GM21381 (cell line): ENCODE measurements around the gene RTN3.
"Not testable (repeated sequence)": the region's sequence is repeated elsewhere in the genome, so short reads cannot be mapped to it uniquely, and the experiment has no call there.

Experiments used
- ATAC-seq: cut with Tn5 transposase; IDR thresholded peaks from one replicate; pipeline ENCODE4 v1.9.1; 2021; ENCODE audit warnings: mild to moderate bottlenecking, moderate library complexity; ENCODE audit not compliant: unreplicated experiment

Gene RTN3, protein sequence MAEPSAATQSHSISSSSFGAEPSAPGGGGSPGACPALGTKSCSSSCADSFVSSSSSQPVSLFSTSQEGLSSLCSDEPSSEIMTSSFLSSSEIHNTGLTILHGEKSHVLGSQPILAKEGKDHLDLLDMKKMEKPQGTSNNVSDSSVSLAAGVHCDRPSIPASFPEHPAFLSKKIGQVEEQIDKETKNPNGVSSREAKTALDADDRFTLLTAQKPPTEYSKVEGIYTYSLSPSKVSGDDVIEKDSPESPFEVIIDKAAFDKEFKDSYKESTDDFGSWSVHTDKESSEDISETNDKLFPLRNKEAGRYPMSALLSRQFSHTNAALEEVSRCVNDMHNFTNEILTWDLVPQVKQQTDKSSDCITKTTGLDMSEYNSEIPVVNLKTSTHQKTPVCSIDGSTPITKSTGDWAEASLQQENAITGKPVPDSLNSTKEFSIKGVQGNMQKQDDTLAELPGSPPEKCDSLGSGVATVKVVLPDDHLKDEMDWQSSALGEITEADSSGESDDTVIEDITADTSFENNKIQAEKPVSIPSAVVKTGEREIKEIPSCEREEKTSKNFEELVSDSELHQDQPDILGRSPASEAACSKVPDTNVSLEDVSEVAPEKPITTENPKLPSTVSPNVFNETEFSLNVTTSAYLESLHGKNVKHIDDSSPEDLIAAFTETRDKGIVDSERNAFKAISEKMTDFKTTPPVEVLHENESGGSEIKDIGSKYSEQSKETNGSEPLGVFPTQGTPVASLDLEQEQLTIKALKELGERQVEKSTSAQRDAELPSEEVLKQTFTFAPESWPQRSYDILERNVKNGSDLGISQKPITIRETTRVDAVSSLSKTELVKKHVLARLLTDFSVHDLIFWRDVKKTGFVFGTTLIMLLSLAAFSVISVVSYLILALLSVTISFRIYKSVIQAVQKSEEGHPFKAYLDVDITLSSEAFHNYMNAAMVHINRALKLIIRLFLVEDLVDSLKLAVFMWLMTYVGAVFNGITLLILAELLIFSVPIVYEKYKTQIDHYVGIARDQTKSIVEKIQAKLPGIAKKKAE

DNA sequence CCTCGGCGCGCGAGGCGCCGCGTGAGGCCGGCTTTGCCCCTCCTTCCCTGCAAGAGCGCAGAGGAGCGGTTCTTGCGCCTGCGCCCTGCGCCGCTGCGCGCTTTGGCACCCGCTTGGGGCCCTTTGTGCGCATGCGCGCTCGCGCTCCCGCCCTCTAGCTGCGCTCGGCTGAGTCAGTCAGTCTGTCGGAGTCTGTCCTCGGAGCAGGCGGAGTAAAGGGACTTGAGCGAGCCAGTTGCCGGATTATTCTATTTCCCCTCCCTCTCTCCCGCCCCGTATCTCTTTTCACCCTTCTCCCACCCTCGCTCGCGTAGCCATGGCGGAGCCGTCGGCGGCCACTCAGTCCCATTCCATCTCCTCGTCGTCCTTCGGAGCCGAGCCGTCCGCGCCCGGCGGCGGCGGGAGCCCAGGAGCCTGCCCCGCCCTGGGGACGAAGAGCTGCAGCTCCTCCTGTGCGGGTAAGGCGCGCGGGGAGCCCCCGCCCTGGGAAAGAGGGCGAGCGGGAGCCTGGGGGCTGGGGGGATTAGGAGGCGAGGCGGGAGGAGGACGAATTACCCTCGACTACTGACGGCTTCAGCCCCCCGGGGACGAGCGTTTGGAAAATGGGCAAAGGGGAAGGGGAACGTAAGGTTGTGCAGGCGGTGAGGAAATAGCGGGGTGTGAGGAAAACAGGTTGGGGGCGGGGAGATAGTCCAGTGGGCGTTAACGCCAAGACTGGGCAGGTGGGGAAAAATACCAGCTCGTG is at the start of gene RTN3:
Gene RTN3, plus strand, starts transcription at position 180 of the 745 bp plus-strand sequence. Its CDS starts 137 bp downstream, at position 317.
- peak; percentile 89 for ATAC-seq

DNA sequence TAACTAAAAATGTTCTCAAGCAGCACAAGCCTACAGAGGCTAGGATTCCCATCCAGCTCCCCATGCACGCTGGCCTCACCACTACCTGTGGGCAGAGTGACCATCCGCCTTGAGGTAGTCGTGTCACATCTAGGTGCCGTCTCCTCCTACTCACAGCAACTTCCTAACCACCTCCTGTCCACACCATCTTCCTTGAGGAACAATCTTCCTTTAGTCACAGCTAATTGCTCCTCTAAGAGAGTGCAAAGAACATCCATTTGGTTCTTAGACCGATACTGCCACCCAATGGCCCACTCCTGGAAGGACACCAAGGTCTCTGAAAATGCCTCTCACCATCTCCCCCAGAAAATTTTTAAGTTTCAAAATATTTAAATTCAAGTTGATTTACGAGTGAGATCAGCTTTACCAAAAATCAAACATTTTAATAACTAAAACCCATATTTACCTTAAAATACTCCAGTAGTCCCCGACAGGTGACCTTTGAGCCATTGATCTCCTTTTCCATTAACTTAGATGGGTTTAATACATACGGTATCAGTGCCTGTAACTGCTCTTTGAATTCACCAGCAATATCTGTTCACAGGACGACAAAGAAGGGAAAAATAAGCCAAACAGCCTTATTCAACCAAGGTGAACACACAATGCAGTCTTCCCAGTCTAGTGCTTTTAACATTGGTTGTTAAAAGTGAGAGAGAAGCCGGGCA is 45.4 kb upstream of the RTN3 start:
- ATAC-seq, result no peak

DNA sequence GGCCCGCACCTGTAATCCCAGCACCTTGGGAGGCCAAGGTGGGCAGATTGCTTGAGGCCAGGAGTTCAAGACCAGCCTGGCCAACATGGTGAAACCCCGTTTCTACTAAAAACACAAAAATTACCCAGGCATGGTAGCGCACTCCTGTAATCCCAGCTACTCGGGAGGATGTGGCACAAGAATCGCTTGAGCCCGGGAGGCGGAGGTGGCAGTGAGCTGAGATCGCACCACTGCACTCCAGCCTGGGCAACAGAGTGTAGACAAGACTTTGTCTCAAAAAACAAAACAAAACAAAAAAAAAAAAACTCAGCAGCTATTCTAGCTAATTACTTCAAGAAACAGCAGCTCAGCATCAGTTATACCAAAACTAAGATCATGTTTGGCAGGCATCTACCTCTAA is 42.9 kb upstream of the RTN3 start:
- ATAC-seq, result not testable (repeated sequence)

DNA sequence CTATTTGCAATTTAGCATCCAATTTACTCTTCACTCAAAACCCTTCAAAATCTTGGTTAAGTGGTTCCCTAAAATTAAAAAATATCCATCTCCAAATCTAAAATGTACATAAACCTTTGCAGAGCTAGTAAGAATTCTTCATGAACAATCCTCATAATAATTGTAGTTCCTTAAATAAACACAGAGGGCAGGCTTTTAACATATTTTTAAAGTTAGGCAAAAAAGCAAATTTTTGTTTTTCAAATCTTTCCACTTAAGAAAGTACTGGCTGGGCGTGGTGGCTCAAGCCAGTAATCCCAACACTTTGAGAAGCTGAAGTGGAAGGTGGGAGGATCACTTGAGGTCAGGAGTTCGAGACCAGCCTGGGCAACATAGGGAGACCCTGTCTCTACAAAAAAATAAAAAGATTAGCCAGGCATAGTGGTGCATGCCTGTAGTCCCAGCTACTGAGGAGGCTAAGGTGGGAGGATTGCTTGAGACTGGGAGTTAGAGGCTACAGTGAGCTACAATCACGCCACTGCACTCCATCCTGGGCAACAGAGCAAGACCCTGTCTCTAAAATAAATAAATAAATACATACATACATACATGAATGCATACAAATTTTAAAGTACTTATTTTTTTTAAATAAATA is 42.0 kb upstream of the RTN3 start:
- ATAC-seq, result no peak

DNA sequence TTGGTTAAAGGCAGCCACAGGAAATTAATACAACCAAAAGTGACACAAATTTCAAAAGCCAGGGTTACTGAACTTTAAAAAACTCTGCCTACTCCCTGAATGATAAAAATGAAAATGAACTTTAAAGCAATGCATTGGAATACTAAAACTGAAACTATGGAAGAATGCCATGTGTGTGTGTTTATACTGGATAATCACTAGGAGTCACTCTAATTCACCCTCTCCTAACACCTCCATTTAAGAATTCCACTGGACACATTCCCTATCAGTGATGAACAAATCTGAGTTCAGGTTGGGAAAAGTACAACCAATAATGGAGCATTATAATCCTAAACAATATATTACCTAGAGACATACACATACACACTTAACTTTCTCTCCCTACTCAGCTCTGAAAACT is 39.6 kb upstream of the RTN3 start:
- ATAC-seq, result no peak

DNA sequence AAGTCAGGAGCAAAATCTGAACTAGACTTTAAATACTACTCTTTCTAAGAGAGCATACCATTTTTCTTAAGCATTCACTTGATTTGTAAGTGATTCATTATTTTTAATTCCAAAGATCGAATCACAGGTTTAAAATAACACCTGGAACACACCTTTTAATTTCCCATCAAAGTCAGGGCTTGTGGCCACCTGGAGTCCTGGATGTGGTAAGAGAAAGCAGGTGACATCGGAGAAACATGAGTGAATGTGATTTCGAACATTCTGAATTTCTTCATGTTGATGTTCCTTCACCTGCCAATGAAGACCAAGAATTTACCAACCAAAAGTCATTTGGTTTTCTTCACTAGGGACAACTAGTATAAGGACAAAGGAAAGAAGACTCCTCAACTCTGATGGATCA is 38.1 kb upstream of the RTN3 start:
- ATAC-seq, result no peak

DNA sequence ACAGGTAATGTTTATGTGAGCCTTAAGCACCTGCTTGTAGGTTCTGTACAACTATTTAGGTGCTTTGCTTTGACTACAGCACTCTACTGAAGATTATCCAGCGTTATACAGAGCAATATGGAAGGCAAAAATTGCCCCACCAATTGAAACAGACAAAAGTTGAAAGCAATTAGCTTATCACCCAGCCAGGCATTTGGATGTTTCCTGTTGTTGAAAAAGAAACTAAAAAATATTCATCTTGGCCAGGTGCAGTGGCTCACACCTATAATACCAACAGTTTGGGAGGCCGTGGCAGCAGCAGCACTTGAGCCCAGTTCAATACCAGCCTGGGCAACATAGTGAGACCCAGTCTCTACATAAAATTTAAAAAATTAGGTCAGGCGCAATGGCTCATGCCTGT is 28.6 kb upstream of the RTN3 start:
- ATAC-seq, result no peak

DNA sequence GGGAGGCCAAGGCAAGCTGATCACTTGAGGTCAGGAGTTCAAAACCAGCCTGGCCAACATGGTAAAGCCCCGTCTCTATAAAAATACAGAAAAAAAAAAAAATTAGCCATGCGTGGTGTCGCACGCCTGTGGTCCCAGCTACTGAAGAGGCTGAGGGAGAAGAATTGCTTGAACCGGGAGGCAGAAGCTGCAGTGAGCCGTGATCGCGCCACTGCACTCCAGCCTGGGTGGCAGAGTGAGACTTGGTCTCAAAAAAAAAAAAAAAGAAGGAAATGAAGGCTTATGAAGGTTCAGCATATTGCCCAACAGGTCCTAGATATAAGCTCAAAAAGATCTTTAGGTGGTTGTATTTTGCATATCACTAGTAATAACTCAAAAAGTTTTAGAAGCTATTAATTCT is 20.3 kb upstream of the RTN3 start:
- no peak for ATAC-seq

DNA sequence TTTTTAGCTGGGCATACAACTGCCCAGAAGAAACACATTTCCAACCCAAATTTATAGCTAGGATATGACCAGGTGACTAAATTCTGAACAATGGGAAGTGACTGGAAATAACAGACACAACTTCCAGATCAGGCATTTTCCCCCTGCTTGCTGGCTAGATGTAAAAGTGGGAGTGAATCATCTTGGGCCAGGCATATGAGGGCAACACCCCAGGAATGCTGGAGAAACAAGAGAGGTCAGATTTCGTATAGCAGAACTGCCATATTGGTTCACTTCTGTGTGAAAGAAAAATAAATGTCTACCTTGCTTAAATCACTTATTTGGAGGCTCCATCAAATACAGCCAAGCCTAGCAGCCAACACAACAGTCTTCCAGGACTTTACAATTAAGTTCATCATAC is 17.5 kb upstream of the RTN3 start:
- no peak for ATAC-seq

DNA sequence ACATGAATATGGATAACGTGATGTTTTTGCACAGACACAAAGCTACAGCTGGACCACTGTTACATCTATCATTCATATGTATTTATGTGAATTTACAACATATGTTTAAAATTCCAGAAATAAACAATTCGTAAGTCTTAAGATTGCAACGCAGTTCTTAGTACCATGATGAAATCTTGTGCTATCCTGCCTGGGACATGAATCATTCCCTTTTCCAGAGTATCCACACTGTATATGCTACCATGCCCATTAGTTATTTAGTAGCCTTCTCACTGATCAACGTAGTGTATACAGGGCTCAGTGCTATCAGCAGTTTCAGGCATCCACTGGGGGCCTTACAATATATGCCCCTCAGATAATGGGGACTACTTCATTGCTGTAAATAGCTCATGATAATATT is 14.4 kb upstream of the RTN3 start:
- no peak for ATAC-seq

DNA sequence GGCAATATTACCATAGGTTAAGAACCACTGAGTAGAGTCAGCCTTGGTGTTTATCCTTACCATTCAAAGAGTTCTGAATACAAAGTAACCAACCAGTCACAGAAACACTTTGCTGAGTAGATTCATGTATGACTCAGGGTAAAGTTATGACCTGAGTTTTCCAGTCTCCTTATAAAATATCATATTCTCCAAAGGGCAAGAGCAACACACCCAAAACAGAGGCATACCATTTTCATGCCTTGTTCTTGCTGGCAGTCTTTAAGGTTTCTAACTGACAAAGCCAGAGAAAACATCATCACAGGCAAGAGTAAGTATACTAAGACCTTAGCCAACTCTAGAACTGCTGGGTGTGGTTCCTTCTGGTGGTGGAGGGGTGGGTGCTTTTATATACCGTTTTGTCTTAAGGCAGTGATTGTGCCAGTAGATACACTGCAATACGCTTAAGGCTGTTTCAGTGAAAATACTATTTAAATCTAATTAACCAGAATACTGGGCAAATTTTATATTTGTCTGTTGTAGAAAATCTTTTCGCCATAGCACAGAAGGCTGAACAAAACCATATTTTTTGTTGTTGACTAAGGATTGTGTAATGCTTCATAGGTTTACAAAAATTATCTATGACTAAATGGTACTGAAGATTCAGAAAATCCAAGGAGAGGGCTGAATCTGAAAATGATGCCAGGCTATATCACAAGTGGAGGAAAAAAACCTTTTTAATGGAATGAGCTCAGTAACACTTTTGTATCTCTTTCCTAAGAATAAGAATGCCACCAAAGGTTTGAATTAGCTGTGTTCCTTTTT is 13.1 kb upstream of the RTN3 start:
- no peak for ATAC-seq

DNA sequence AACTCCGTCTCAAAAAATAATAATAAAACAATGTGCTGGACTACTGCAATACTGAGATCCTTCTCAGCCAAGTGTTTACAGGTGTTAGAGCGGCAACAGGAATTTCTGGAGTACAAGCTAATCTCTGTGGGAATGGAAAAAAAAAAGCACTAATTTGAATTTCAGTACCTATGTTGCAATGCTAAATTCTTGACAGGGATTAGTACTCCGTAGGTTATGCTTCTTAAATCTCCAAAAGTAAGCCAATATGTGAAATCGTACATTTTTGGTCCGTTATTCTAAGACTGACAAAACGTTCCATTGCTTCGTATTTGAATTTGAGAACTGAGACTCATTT is 11.2 kb upstream of the RTN3 start:
- ATAC-seq, result no peak

DNA sequence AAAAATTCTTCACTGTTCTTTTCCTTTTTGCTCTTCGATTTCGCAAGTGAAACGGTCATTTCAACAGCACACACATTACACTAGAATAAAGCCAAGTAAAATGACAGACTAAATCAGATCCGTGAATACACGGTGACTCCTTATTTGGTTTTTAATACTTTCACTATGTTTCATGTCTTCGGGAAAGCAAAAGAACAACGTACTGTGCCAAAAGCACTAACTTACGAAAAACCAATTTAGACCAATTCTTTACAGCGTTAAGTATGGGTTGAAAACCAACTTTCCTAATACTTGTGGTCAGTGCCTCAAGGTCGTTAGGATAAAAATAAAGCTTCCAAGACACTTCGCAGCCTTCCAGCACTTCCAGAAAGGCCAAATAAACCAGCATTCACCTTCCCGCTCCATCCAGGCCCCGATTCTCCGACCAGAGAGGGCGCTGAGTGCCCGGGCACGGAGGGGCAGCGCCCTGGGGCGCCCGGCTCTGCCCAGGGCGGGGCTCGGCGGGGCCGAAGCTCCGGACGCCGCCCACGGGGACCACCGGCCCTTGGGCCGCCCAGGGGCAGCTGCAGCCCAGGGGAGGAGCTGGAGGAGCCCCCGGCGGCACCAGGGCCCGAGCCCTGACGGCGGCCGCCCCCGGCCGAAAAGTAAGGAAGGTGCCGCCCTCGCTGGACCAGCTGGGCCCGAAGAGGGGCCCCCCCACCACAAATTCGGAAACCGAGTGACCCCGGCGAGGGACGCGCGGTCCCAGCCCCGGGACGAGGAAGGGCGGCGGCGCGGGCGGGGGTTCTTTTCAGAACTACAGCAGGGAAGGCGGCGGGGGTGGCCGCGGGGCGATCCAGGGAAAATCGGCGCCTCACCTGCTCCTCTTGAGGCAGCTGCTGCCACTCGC is 10.6 kb upstream of the RTN3 start:
- ATAC-seq, result peak; percentile 34

DNA sequence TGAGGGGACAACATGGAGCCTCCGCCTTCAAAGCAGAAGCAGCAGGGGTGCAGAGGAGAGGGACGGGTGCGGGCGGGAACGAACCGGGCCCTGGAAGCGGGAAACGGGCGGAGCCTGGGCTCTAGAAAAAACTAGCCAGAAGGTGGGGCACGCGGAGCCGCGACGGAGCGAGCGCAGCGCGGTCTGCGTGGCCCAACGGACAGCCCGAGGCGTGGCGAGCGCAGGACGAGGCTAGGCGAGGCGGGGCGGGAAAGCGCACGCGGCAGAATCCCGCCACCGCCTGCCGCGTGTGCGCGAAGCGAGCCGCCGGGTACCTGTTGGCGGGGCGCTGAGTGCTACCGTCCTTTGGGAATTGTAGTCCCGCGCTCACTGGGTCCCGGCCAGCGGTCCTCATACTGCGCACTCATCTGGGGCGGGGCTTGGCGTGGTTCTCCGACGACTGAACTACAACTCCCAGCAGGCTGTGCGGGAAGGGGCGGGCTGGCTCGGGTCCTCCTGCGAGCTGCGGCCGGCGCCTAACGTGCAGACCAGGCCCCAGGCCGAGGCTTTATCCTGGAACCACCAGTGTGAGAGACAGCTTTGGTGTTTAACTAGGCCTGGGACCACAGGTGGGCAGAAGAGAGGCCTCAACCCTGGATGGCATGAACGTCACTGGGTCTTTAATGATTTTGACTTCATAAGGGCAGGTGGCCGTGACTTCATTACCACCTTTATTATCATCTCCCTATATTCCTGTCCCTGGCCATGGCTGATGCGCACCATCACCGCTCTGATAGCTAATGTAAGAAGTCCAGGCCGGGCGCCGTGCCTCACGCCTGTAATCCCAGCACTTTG is 9.8 kb upstream of the RTN3 start, which contains the start of gene ATL3:
Gene ATL3, minus strand, starts transcription at position 55 of the 834 bp plus-strand sequence. Its CDS starts 41 bp downstream, at position 14.
- peak; percentile 83 for ATAC-seq

DNA sequence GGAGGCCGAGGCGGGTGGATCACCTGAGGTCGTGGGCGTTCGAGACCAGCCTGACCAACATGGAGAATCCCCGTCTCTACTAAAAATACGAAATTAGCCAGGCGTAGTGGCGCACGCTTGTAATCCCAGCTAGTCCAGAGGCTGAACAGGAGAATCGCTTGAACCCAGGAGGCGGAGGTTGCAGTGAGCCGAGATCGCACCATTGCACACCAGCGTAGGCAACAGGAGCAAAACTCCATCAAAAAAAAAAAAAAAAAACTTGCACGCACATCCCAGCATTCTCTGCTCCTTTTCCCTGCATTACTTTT is 9.2 kb upstream of the RTN3 start:
- no peak for ATAC-seq

DNA sequence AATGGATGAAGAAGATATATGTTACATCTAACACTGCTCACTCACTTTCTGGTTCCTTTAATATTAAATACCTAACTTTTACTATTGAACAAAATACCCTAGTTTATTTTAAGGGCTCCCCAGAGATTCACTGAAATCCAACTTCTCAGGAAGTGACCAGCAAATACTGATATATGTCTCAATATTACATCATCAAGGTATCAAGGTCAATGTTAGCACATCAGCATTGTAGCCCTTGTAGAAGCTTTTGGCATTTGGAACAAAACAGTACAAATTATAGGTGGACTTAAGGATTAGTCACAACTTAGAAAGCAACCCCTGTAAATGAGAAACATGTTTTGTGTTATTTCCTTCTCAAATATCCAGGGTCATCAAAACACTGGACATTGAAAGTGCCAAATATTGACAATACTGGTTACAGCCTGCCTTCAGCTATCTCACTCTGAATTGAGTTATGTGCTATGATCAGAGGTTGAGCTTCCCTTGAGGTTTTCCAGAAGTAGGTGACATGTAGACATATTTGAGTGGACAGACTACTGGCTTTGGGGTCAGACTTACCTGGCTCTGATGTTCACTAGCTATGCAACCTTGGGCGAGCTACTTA is 8.3 kb upstream of the RTN3 start:
- no peak for ATAC-seq

DNA sequence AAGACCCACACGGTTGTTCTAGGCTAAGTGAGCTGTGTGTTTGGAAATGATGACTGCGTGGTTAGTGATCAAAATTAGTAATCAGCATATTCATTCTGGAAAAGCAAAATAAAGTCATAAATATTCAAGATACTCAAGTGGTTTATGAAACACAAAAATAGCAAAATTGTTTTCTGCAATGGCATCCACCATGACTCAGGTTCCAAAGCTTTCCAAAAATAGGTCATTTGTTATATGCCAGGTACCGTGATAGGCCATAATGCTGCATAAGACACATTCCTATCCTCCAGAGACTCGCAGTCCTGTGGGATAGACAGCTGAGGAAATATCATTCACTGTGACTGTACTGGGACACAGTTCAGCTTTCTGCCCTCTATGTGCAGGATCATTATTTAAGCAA is 7.7 kb upstream of the RTN3 start:
- no peak for ATAC-seq
